ENCODE data around the gene IRS2. TPM values are rescaled to one million over a fixed set of nuclear protein-coding genes. Genes with fewer than 3 reads are reported as not detected.

IRS2 gene
- total and polyA plus RNA-seq, 2 donors (not counting 1 experiment from before 2014, with no cell fraction given), result 2.3 TPM

DNA sequence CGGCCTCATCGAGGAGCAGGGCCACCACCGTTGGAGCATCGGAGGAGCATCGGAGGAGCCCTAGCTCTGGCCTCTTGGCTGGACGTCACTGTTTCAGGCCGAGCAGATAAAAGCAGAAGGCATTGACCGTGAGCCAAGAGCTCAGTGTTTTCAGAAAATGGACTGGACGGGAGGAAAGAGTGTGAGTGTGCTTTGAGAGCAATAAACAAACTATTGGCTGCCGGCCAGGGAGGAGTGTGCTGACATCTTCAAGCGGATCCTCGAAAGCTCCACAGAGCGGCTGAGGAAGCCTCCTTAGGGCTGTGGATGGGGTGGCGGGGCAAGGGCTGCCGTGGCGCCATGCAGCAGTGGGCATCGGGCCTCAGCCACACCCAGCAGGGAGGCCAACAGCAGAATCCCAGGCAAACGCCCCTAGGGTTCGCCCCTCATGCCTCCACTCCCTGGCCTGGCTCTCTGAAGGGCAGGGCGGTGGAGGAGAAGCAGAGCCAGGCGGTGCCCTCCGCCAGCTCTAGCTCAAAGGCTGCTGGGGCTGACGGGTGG is 41.8 kb downstream of the IRS2 start:
- Histone ChIP-seq H3K4me1 (ENCODE audit: control insufficient read depth, extremely low read depth, insufficient read depth, low read length) (no peaks in the 10 kb centered on the region), H3K79me2 (ENCODE audit: control insufficient read depth, insufficient read depth, low read length) (no peaks in the 10 kb centered on the region), H4K20me1 (ENCODE audit: control insufficient read depth, extremely low read depth, insufficient read depth, low read length) (no peaks in the 10 kb centered on the region), H3K27ac (ENCODE audit: insufficient read depth, low read length) (no peak overlapping the region), H3K36me3 (ENCODE audit: control insufficient read depth, insufficient read depth, low read length) (no peaks in the 10 kb centered on the region), H3K4me3 (replicated peaks in 1 of 4; ENCODE audit: control extremely low read depth in 1 of 4, insufficient read depth in 1 of 4, low read depth in 3 of 4, low read length in 4 of 4) (no peak overlapping the region), H2AFZ (ENCODE audit: low read length) (no peak overlapping the region), H3K9ac (ENCODE audit: insufficient read depth, low read length) (no peak overlapping the region), H3K27me3 (ENCODE audit: control insufficient read depth, insufficient read depth, low read length) (no peaks in the 10 kb centered on the region), H3K4me2 (ENCODE audit: extremely low read depth, insufficient read depth, low read length) (peak overlapping the region; percentile 73), H3K9me3 (ENCODE audit: control insufficient read depth, insufficient read depth, low read depth, low read length) (no peaks in the 10 kb centered on the region)
- peak; percentile 57 to 97 for DNase-seq (ENCODE audit: low read depth in 2 of 2)
- TF ChIP-seq, protein P1, sequence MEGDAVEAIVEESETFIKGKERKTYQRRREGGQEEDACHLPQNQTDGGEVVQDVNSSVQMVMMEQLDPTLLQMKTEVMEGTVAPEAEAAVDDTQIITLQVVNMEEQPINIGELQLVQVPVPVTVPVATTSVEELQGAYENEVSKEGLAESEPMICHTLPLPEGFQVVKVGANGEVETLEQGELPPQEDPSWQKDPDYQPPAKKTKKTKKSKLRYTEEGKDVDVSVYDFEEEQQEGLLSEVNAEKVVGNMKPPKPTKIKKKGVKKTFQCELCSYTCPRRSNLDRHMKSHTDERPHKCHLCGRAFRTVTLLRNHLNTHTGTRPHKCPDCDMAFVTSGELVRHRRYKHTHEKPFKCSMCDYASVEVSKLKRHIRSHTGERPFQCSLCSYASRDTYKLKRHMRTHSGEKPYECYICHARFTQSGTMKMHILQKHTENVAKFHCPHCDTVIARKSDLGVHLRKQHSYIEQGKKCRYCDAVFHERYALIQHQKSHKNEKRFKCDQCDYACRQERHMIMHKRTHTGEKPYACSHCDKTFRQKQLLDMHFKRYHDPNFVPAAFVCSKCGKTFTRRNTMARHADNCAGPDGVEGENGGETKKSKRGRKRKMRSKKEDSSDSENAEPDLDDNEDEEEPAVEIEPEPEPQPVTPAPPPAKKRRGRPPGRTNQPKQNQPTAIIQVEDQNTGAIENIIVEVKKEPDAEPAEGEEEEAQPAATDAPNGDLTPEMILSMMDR (conservative IDR thresholded peaks at IDR 0.05 in 1 of 2, IDR thresholded peaks at IDR 0.05 in 1 of 2; ENCODE audit: low read depth in 1 of 2, low read length in 2 of 2), result no peak
- TF ChIP-seq EZH2 (IDR thresholded peaks at IDR 0.05; ENCODE audit: low read length, missing control alignments), result no peak

DNA sequence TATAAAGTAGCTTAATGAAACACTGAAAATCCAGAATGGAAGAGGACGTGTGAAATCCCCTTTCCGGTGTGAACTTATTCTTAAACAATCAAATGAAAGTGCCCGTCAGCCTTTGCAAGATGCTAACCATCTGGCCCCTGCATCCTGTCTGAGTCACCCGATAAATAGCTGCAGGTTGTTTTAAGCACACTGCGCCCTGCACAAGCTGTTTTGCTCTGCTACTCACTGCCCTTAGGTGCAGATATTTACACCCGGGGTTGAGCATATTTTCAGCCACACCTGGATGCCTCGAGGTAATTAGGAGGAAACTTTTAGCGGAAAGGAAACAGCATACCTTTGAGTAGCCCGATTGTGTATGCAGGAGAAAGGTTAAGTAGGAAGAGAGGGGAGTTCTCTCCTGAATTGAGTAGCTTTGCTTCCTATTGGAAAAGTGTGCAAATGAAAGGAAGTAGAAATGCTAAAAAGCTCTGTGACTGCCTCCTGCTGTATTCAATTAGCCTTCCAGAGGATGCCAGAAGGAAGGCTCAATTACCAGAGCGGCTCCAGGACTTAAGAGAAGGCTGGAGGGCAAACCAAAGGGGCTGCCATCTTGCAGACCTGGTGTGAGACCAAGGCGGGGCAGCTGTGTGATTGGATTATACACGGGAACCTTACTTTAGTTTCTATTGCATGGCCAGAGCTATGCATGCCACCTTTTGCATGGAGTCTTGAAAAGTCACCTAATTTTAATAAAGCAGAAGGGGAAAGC is 42.5 kb downstream of the IRS2 start:
- Histone ChIP-seq H3K27ac (ENCODE audit: insufficient read depth, low read length) (no peak overlapping the region), H3K79me2 (ENCODE audit: control insufficient read depth, insufficient read depth, low read length) (no peaks in the 10 kb centered on the region), H3K4me2 (ENCODE audit: extremely low read depth, insufficient read depth, low read length) (peak overlapping the region; percentile 73), H2AFZ (ENCODE audit: low read length) (no peak overlapping the region), H3K4me1 (ENCODE audit: control insufficient read depth, extremely low read depth, insufficient read depth, low read length) (no peaks in the 10 kb centered on the region), H3K27me3 (ENCODE audit: control insufficient read depth, insufficient read depth, low read length) (no peaks in the 10 kb centered on the region), H3K9ac (ENCODE audit: insufficient read depth, low read length) (no peak overlapping the region), H3K4me3 (replicated peaks in 1 of 4; ENCODE audit: control extremely low read depth in 1 of 4, insufficient read depth in 1 of 4, low read depth in 3 of 4, low read length in 4 of 4) (no peak overlapping the region), H3K36me3 (ENCODE audit: control insufficient read depth, insufficient read depth, low read length) (no peaks in the 10 kb centered on the region), H3K9me3 (ENCODE audit: control insufficient read depth, insufficient read depth, low read depth, low read length) (no peaks in the 10 kb centered on the region), H4K20me1 (ENCODE audit: control insufficient read depth, extremely low read depth, insufficient read depth, low read length) (no peaks in the 10 kb centered on the region)
- DNase-seq (ENCODE audit: low read depth in 2 of 2), result peak; percentile 66 to 79
- TF ChIP-seq, protein P1 (conservative IDR thresholded peaks at IDR 0.05 in 1 of 2, IDR thresholded peaks at IDR 0.05 in 1 of 2; ENCODE audit: low read depth in 1 of 2, low read length in 2 of 2), result peak in 1 of 2 donors; percentile 14
- TF ChIP-seq EZH2 (IDR thresholded peaks at IDR 0.05; ENCODE audit: low read length, missing control alignments), result no peak

DNA sequence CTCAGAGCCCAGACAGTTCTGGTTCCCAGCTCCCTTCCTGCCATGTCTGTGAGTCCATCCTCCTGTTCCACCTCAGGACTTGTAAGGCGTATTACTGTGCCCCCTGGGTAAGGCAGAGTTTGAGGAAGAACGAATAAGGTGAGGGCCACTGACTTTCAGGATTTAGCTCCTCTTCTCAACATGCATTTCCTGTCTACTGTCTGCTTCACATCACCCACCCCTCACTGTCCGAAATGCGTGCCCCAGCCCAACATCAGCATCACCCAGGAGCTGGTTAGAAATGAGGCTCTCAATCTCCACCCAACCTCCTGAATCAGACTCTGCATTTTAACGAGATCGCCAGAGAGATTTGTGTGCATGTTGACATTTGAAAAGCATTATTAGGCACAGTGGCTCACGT is 44.4 kb downstream of the IRS2 start:
- H3K27ac ChIP-seq (ENCODE audit: insufficient read depth, low read length), result no peak overlapping the region
- no peaks in the 10 kb centered on the region for H3K9me3 ChIP-seq (ENCODE audit: control insufficient read depth, insufficient read depth, low read depth, low read length)
- DNase-seq (ENCODE audit: low read depth in 2 of 2), result no peak
- no peaks in the 10 kb centered on the region for H4K20me1 ChIP-seq (ENCODE audit: control insufficient read depth, extremely low read depth, insufficient read depth, low read length)
- no peaks in the 10 kb centered on the region for H3K79me2 ChIP-seq (ENCODE audit: control insufficient read depth, insufficient read depth, low read length)
- no peaks in the 10 kb centered on the region for H3K4me1 ChIP-seq (ENCODE audit: control insufficient read depth, extremely low read depth, insufficient read depth, low read length)
- H3K4me2 ChIP-seq (ENCODE audit: extremely low read depth, insufficient read depth, low read length), result no peak overlapping the region
- H2AFZ ChIP-seq (ENCODE audit: low read length), result no peak overlapping the region
- no peaks in the 10 kb centered on the region for H3K36me3 ChIP-seq (ENCODE audit: control insufficient read depth, insufficient read depth, low read length)
- no peak overlapping the region for H3K4me3 ChIP-seq (replicated peaks in 1 of 4; ENCODE audit: control extremely low read depth in 1 of 4, insufficient read depth in 1 of 4, low read depth in 3 of 4, low read length in 4 of 4)
- no peaks in the 10 kb centered on the region for H3K27me3 ChIP-seq (ENCODE audit: control insufficient read depth, insufficient read depth, low read length)
- TF ChIP-seq, protein P1 (conservative IDR thresholded peaks at IDR 0.05 in 1 of 2, IDR thresholded peaks at IDR 0.05 in 1 of 2; ENCODE audit: low read depth in 1 of 2, low read length in 2 of 2), result no peak
- no peak for TF ChIP-seq EZH2 (IDR thresholded peaks at IDR 0.05; ENCODE audit: low read length, missing control alignments)
- no peak overlapping the region for H3K9ac ChIP-seq (ENCODE audit: insufficient read depth, low read length)

Measured in fibroblast of lung (primary cell).